Activated naive CD4-positive, alpha-beta T cell treated with Interleukin-2 at 50 U/mL for 16 hours (primary cell): Measurements from ENCODE around the gene CD200R1.
"Not testable (repeated sequence)": the region's sequence is repeated elsewhere in the genome, so short reads cannot be mapped to it uniquely, and the experiment has no call there.

ENCODE experiments used
- DNase-seq: peaks from one replicate; pipeline ENCODE4 v3.0.0-alpha.2; 2020

The CD200R1 gene

DNA sequence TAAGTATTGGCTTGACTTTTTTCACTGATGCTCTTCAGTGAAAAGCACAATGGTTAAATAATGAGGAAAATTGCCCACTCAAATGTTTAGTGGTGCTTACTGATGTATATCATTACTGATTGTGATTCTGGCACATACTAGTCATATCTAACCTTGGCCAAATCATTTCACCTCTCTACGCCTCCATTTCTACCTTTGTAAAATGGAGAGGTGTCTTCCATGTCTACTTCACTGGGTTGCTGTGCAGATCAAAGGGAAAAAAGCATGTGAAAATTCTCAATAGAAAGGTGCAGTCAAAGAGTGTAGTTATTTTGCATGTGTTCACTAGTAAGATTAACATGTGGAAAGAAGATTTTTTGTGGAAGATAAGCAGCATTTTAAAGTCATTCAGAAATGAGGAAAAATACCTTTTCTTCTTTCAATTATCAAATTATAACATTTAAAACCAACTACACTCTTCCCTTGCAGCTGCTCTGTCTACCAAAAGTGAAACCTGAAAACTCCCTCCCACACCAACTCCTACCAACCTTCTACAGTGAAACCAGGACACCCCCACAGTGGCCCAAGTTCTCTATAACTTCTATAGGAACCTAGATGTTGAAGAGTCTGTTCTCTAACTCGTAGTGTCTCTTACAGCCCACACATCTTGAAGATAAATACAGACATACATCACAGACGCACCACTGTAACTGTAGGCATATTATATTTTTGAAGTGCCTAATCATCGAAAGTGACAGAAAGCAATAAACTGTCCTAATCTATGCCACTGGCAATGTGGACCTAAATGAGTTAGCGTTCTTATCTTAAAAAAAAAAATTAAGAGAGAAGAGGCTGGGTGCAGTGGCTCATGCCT, 1.4 kb downstream of the CD200R1 start:
- DNase-seq = peak; percentile 69

GRCh38 chr3:112972158-112972557, 2.7 kb downstream of the CD200R1 start:
- DNase-seq = no peak

DNA sequence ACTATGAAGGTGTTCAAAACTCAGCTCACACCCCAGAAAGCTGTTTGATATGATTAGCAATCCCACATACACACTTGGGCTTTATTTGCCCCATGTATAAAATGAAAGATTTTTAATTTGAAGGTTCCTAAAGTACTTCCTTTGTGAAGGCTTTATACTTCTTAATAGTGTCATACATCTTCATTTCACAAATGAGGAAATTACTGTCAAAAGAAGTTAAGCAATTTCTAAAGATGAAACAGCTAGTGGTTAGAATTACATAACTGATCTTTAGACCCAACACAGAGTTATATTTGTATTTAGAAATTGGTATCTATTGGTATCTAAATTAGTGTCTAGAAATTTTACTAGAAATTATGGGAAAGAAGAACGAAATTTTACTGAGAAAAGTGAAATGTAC, 7.1 kb downstream of the CD200R1 start:
- no peak for DNase-seq

- no peak for DNase-seq
Observed at GRCh38 chr3:112967425-112967824, 7.5 kb downstream of the CD200R1 start.

DNA sequence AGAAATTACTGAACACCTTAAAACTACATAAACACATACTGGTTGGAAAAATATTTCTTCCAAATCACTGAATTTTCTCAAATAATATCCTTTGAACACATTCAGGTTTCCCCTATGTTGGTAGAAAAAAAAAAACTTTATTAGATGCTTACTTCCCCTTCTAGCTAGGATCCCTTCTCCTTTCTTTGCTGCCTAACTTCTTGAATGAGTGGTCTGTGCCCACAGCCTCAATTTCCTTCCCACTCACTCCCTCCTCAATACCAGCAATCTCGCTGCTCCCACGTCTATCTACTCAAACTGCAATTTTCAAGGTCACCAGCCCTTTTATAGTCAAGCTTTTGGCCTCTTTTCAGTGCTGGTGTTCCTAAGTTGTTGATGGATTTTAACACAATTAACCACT, 8.3 kb downstream of the CD200R1 start:
- DNase-seq = no peak

GRCh38 chr3:112965656-112966055, 9.2 kb downstream of the CD200R1 start:
- no peak for DNase-seq

DNA sequence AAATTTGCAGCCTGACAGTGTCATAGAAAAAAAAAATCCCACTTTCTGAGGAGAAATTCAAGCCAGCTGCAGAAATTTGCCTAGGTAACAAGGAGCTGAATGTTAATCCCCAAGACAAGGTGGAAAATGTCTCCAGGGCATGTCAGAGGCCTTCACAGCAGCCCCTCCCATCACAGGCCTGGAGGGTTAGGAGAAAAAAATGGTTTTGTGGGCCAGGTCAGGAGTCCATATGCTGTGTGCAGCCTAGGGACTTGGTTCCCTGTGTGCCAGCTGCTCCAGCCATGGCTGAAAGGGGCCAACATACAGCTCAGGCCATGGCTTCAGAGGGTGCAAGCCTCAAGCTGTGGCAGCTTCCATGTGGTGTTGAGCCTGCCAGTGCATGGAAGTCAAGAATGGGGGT, 11.2 kb downstream of the CD200R1 start:
- no peak for DNase-seq

GRCh38 chr3:112958811-112959560, 15.9 kb downstream of the CD200R1 start:
- DNase-seq = peak; percentile 16

- DNase-seq = no peak
Observed at GRCh38 chr3:112956351-112956750, 18.6 kb downstream of the CD200R1 start.

- DNase-seq = no peak
Observed at GRCh38 chr3:112948346-112948838, 26.5 kb downstream of the CD200R1 start.

DNA sequence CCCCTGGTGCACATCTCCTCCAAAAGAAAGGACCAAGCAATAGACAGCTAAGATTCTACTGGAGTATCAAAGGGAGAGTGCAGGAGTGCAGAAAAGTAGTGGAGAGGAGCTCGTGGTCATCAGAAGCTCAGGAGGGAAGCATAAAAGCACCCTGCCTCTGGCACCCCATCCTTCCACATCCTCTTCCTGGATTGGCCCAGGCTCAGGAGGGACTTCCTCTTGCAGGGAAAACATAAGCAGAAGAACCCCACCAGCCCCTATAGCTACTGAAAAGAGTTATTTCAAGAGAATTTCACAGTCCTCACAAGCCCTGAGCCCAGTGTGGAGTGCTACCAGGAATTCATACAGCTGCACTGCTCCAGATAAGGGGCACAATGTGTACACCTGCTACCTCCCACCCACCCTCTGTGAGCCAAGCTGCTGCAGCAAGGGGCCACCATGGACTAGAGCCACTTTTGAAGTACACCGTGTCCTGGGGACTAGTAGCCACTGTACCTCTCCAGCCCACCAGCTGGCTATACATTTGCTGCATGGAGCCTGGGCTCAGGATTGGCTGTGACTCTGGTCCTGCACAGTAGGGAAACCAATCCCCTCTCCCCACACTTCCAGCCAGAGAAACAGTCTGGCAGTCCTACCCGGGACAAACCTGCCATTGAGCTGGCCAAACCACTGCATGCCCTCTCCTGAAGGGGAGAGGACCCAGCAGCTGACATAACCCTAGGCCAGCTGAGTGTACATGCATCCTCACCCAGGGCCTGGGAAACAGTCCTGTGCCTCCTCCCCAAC, 43.0 kb downstream of the CD200R1 start:
- DNase-seq = no peak

DNA sequence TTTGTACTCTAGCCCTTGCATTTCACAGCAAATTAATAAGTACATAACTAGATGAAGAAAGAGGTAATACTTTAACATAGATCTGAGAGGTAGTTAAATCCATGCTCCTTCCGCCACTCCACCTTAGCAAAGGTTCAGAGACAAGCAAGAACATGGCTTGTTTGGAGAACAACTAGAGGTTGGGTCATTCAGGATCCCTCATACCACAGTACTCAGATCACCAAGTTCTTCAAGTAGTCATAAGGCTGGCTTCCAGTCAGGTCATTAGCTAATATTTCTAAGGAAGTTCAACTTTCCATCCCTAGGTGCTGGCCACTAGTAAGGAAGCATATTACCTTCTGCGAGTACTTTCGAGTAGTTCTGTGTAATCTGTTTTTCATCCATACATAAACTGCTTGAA, 44.1 kb downstream of the CD200R1 start:
- DNase-seq = no peak

GRCh38 chr3:112925969-112926368, 48.9 kb downstream of the CD200R1 start:
- DNase-seq = no peak

DNA sequence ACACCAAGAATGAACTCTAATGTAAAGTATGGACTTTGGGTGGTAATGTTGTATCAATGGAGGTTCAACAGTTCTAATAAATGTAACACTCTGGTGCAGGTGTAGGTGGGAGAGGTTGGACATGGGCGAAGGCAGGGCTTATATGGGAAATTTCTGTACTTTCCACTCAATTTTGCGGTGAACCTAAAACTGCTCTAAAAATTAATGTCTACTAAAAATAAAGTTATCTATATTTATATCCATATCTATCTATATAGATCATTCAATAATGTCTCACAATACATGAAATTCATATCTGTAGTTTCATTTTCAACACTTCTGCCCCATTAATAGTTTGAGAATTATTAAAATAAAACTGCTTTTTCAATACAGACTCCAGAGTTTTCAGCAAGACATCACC, 49.3 kb downstream of the CD200R1 start:
- no peak for DNase-seq

- not testable (repeated sequence) for DNase-seq
Observed at GRCh38 chr3:112919541-112919940, 55.4 kb downstream of the CD200R1 start.

DNA sequence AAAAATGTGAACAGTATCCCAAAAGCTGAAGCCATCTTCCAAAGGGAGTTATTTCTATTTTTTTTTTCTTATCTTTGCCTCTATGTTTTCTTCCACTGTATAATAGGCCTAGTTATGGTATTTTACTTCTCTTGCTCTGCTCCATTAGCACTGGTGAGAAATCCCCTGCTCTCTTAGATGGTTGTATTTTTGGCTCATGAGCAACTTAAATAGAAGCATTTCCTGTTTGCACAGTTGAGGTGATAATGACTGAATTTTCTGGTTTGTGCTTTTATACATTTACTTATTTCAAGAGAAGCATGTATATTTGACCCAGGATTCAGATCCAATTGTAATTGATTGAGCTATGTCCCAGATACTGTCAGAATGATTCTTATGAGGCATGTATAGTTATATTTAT, 66.7 kb downstream of the CD200R1 start:
- DNase-seq = no peak

DNA sequence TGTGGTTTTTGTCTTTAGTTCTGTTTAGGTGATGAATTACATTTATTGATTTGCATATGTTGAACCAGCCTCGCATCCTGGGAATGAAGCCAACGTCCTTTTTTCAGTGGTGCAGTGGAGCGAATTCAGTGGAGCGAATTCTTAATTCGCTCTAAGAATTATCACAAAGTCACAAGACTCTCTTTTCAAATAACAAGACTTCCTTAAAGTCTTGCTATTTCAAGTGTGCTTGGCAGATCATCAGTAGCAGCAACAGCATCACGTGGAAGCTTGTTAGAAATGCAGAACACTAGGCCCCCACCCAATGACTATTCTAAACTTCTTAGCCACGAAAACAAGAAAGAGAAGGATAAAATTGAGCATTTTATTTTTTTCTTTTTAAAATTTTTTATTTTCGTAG, 70.1 kb downstream of the CD200R1 start:
- no peak for DNase-seq

DNA sequence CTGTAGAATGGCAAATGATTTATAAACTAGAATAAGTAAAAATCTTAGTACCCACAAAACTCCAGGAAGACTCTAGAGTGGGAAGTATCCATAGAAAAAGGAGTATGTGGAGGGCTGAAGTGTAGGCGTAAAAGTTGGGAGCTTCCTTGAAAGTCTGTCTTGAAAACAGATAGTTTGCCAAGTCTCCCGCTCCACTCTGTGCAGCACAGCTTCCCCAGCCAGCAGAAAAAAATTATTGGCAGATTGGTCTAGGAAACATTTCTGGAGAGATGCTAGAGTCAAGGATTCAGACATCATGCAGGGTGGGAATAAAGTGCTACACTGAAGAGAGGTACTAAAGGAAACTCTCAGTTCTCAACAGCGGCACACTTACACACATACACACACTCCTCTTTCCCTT, 74.8 kb downstream of the CD200R1 start:
- no peak for DNase-seq

DNA sequence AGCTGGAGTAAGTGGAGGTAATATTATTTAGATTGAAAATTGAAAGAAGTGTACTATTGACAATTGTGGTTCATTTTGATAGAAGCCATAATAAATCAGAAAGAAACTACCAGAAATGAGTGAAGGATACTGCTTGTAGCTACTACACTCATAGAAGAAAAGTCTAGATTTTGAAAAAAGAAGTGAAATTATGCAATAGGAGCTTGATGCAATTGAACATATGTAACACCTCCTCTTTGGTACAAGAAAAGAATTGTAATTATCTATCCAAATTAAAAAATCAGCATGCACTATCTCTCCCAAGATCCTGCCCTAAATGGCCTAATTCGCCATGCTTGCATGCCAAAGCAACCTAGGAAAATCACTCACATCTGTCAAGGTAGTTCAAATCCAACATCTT, 77.1 kb downstream of the CD200R1 start:
- no peak for DNase-seq

DNA sequence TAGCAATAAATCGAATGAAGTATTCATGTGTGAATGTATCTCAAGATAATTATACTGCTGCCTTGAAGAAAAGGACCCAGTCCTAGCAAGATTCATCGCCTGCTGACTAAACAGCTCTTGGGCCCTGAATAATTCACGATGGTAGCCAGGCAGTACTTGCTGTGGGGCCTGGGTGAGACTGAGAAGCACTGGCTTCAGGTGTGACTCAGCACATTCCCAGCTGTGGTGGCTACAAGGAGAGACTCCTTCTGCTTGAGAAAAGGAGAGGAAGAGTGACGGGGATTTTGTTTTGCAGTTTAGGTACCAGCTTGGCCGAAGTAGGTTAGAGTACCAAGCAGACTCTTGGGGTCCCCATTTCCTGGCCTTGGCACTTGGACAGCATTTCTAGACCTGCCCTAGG, 80.6 kb downstream of the CD200R1 start:
- no peak for DNase-seq

DNA sequence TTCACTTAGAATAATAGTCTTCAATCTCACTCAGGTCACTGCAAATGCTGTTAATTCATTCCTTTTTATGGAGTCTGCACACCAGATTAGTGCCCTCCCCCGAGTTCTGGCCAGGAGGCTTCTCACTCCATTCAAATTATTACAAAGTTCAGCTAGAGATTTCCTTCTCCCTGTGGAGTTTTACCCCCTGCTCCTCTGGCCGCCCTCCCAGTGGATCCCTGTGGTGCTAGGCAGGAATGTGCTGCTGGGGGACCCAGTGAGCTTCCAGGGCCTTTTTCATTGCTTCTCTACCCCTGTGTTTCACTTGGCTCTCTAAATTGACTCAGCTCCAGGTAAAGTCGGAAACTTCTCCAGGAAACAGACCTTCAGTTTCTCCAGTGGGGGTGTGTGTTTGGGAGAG, 85.5 kb downstream of the CD200R1 start:
- no peak for DNase-seq

GRCh38 chr3:112888381-112889085, 86.4 kb downstream of the CD200R1 start:
- no peak for DNase-seq
